HFFc6 (cell line): Measurements from ENCODE around the gene FAM180B. TPM values are rescaled to one million over a fixed set of nuclear protein-coding genes. Genes with fewer than 3 reads are reported as not detected.
A peak's percentile ranks its signal among the peaks of the same experiment; 100 is the strongest.

ENCODE experiments used
- DNase-seq: peaks from one replicate; pipeline ENCODE4 v3.0.0-alpha.2; 2018
- H3K27ac Mint-ChIP-seq: 2 replicates; pipeline ENCODE4 v1.8.0; 2020; ENCODE audit warnings: mild to moderate bottlenecking, mixed read lengths
- H3K27me3 Mint-ChIP-seq: 2 replicates; pipeline ENCODE4 v1.8.0; 2021; ENCODE audit warnings: mild to moderate bottlenecking, moderate library complexity, mixed read lengths; ENCODE audit not compliant: insufficient read depth
- H3K36me3 Mint-ChIP-seq: 2 replicates; pipeline ENCODE4 v1.8.0; 2021; ENCODE audit warnings: low read depth, mixed read lengths
- H3K4me1 Mint-ChIP-seq: 2 replicates; pipeline ENCODE4 v1.8.0; 2020; ENCODE audit warnings: low read depth, mixed read lengths
- H3K4me3 Mint-ChIP-seq: 2 replicates; pipeline ENCODE4 v1.8.0; 2020; ENCODE audit warnings: mild to moderate bottlenecking, moderate library complexity, mixed read lengths
- H3K9me3 Mint-ChIP-seq: 2 replicates; pipeline ENCODE4 v1.8.0; 2020; ENCODE audit warnings: mild to moderate bottlenecking, mixed read lengths
- CTCF ChIP-seq: fragments of 200-600 bp; sonication (generic); IDR thresholded peaks from 2 replicates; pipeline ENCODE4 v1.5.0; 2021; ENCODE audit warnings: antibody characterized with exemption, mild to moderate bottlenecking
- total RNA-seq, 6 experiments: library from RNA; stranded (reverse); fragmentation: NEBNext Ultra II Directional; extraction: Animal tissue kit (Norgen Biotek cat#: 25700); gene quantifications; 2 replicates in 1 of 6; 3 replicates in 5 of 6; pipeline ENCODE4 v1.2.3, GENCODE V29; 2021

Gene FAM180B
- total RNA-seq, 6 experiments from 2014 or later: not detected

- H3K4me1 Mint-ChIP-seq: peaks cover 33% of the 10 kb centered on the region
- no peaks in the 10 kb centered on the region for H3K9me3 Mint-ChIP-seq
- H3K27me3 Mint-ChIP-seq: no peaks in the 10 kb centered on the region
- DNase-seq: peak; percentile 78
- no peak for TF ChIP-seq CTCF
- H3K27ac Mint-ChIP-seq: peak within 1 kb of the TSS; percentile 96
- H3K36me3 Mint-ChIP-seq: peaks cover 18% of the 10 kb centered on the region
- peak within 1 kb of the TSS; percentile 99 for H3K4me3 Mint-ChIP-seq
These were observed 7.7 kb upstream of the FAM180B start, which contains the start of the genes KBTBD4 and NDUFS3 for GRCh38 chr11:47578524-47579494. Gene KBTBD4 (minus strand): TSS chr11:47578970. CDS start chr11:47578951, 19 bp downstream. Gene NDUFS3 (plus strand): TSS chr11:47579074. CDS start chr11:47579092, 18 bp downstream.

GRCh38 chr11:47583844-47584243 lies 2.6 kb upstream of the FAM180B start:
- no peak for TF ChIP-seq CTCF
- H3K27ac Mint-ChIP-seq: peak overlapping the region; percentile 22; the same call in 1 of the 2 replicates

GRCh38 chr11:47587039-47587716 lies 700 bp downstream of the FAM180B start:
- DNase-seq: no peak
- no peak overlapping the region for H3K27ac Mint-ChIP-seq
- H3K4me1 Mint-ChIP-seq: no peaks in the 10 kb centered on the region
- H3K9me3 Mint-ChIP-seq: no peaks in the 10 kb centered on the region
- peaks cover 8% of the 10 kb centered on the region; the same call in 1 of the 2 replicates for H3K27me3 Mint-ChIP-seq
- H3K4me3 Mint-ChIP-seq: no peak overlapping the region
- H3K36me3 Mint-ChIP-seq: peaks cover 14% of the 10 kb centered on the region
- TF ChIP-seq CTCF: no peak

More at GRCh38 chr11:47583844-47584243, 2.6 kb upstream of the FAM180B start:
- Mint-ChIP-seq H3K4me1 (peaks cover 15% of the 10 kb centered on the region), H3K27me3 (peaks cover 2% of the 10 kb centered on the region; the same call in 1 of the 2 replicates), H3K9me3 (no peaks in the 10 kb centered on the region), H3K36me3 (peaks cover 23% of the 10 kb centered on the region), H3K4me3 (no peak overlapping the region)
- DNase-seq: no peak

GRCh38 chr11:47587723-47588326 lies 1.3 kb downstream of the FAM180B start:
- no peak for DNase-seq
- Mint-ChIP-seq H3K9me3 (no peaks in the 10 kb centered on the region), H3K27ac (no peak overlapping the region), H3K4me3 (no peak overlapping the region), H3K4me1 (no peaks in the 10 kb centered on the region), H3K36me3 (peaks cover 14% of the 10 kb centered on the region), H3K27me3 (peaks cover 15% of the 10 kb centered on the region)
- no peak for TF ChIP-seq CTCF

GRCh38 chr11:47589118-47589517 lies 2.6 kb downstream of the FAM180B start:
- DNase-seq: no peak
- Mint-ChIP-seq H3K9me3 (no peaks in the 10 kb centered on the region), H3K4me3 (no peak overlapping the region), H3K36me3 (peaks cover 5% of the 10 kb centered on the region), H3K4me1 (no peaks in the 10 kb centered on the region), H3K27ac (no peak overlapping the region), H3K27me3 (peaks cover 26% of the 10 kb centered on the region)
- TF ChIP-seq CTCF: no peak
